HCT116 (cell line): ENCODE data around the gene ANKIB1. TPM values are rescaled to one million over a fixed set of nuclear protein-coding genes. Genes with fewer than 3 reads are reported as not detected.

Source experiments
- ATAC-seq: fragments of 200-7000 bp; cut with Tn5 transposase; 2 replicates; pipeline ENCODE4 v1.9.1; 2020; ENCODE audit warnings: mild to moderate bottlenecking, moderate library complexity
- BruUV-seq: library from RNA; stranded (reverse); fragments of 400-500 nt; replicated peaks from 2 replicates; lab custom pipeline; 2021; lab: Mats Ljungman, UMichigan
- CTCF ChIA-PET: fragments of 300-600 bp; sonication (Branson Sonifier 250); formaldehyde crosslinking; loops from one replicate; lab custom pipeline; 2021; ENCODE audit warnings: antibody characterized with exemption; lab: Charles Lee
- POLR2A ChIA-PET: fragments of 300-600, 350-600 bp; sonication (Branson Sonifier 250); formaldehyde crosslinking; loops from one replicate; lab custom pipeline; 2021; ENCODE audit warnings: antibody characterized with exemption; lab: Charles Lee
- RAD21 ChIA-PET, 2 experiments: fragments of 300-600 bp; sonication (Branson Sonifier 250); formaldehyde crosslinking; loops; one replicate each; lab custom pipeline; 2023; ENCODE audit warnings: low total read pairs in 2 of 2; ENCODE audit not compliant: uncharacterized antibody in 2 of 2, unreplicated experiment in 2 of 2, low non-redundant PET in 1 of 2; lab: Charles Lee
- DNase-seq: peaks from one replicate; pipeline ENCODE4 v3.0.0-alpha.2; 2010; ENCODE audit warnings: low read depth, low spot score
- H2AFZ ChIP-seq: fragments of 200-600 bp; shearing (Covaris generic), sonication (generic); 2 replicates; pipeline ENCODE4 v1.6.1; 2017; ENCODE audit warnings: low read depth, mixed run types, mixed read lengths, antibody characterized with exemption, low read length; ENCODE audit not compliant: poor library complexity, severe bottlenecking
- H3K27ac ChIP-seq: 2 replicates; pipeline ENCODE4 v1.5.1; 2012; ENCODE audit warnings: low read depth, low read length
- H3K27me3 ChIP-seq: fragments of 200-600 bp; sonication (generic); 2 replicates; pipeline ENCODE4 v1.6.1; 2016; ENCODE audit warnings: mixed run types, low read length, mixed read lengths; ENCODE audit not compliant: insufficient read depth
- H3K36me3 ChIP-seq, 2 experiments: fragments of 200-500 bp in 1 of 2; fragments of 200-600 bp in 1 of 2; sonication (Bioruptor generic) in 1 of 2; sonication (generic) in 1 of 2; 2 replicates each; pipeline versions ENCODE4 v1.5.1 to v1.6.1; 2014 to 2016; ENCODE audit warnings: low read length in 2 of 2, inconsistent platforms in 1 of 2, mixed read lengths in 1 of 2, mixed run types in 1 of 2; ENCODE audit not compliant: insufficient read depth in 2 of 2, control insufficient read depth in 1 of 2
- H3K4me1 ChIP-seq, 2 experiments: fragments of 200-600 bp in 1 of 2; sonication (generic) in 1 of 2; 2 replicates each; pipeline versions ENCODE4 v1.5.1 to v1.6.1; 2012 to 2017; ENCODE audit warnings: low read length in 2 of 2, inconsistent platforms in 1 of 2, mild to moderate bottlenecking in 1 of 2, mixed read lengths in 1 of 2, mixed run types in 1 of 2, moderate library complexity in 1 of 2; ENCODE audit not compliant: insufficient read depth in 2 of 2, control insufficient read depth in 1 of 2
- H3K4me2 ChIP-seq: fragments of 200-600 bp; sonication (generic); 2 replicates; pipeline ENCODE4 v1.6.1; 2017; ENCODE audit warnings: mixed run types, low read length, mixed read lengths
- H3K4me3 ChIP-seq, 2 experiments: fragments of 200-600 bp in 1 of 2; sonication (generic) in 1 of 2; replicated peaks in 1 of 2; 2 replicates each; pipeline ENCODE4 v1.5.1; 2011 to 2016; ENCODE audit warnings: low read length in 2 of 2, control low read depth in 1 of 2, low read depth in 1 of 2, mild to moderate bottlenecking in 1 of 2, mixed read lengths in 1 of 2, mixed run types in 1 of 2
- H3K79me2 ChIP-seq: fragments of 200-600 bp; sonication (generic); 2 replicates; pipeline ENCODE4 v1.6.1; 2017; ENCODE audit warnings: mild to moderate bottlenecking, mixed run types, low read length, moderate library complexity, mixed read lengths; ENCODE audit not compliant: insufficient read depth
- H3K9ac ChIP-seq: fragments of 200-600 bp; sonication (generic); 2 replicates; pipeline ENCODE4 v1.6.1; 2016; ENCODE audit warnings: low read length, mixed read lengths
- H3K9me2 ChIP-seq: fragments of 200-600 bp; sonication (generic), shearing (Covaris generic); 2 replicates; pipeline ENCODE4 v1.6.1; 2017; ENCODE audit warnings: mixed run types, mild to moderate bottlenecking, moderate library complexity; ENCODE audit not compliant: insufficient read depth
- H3K9me3 ChIP-seq, 2 experiments: fragments of 200-500 bp in 1 of 2; fragments of 200-600 bp in 1 of 2; sonication (Bioruptor generic) in 1 of 2; sonication (generic) in 1 of 2; 2 replicates each; pipeline ENCODE4 v1.6.1; 2014 to 2017; ENCODE audit warnings: low read length in 2 of 2, mixed read lengths in 2 of 2, inconsistent platforms in 1 of 2, low read depth in 1 of 2, mild to moderate bottlenecking in 1 of 2, mixed run types in 1 of 2, moderate library complexity in 1 of 2; ENCODE audit not compliant: control insufficient read depth in 1 of 2, insufficient read depth in 1 of 2
- H4K20me1 ChIP-seq: fragments of 200-600 bp; sonication (generic), shearing (Covaris generic); 2 replicates; pipeline ENCODE4 v1.6.1; 2017; ENCODE audit warnings: mixed run types, mild to moderate bottlenecking, moderate library complexity; ENCODE audit not compliant: insufficient read depth
- EGR1 ChIP-seq: IDR thresholded peaks from 2 replicates; pipeline ENCODE4 v1.6.1; 2012; ENCODE audit warnings: low read depth
- EZH2phosphoT487 ChIP-seq: fragments of 200-600 bp; IDR thresholded peaks from 2 replicates; pipeline ENCODE4 v1.6.1; 2018; ENCODE audit warnings: antibody characterized with exemption, borderline replicate concordance
- RAD21 ChIP-seq: IDR thresholded peaks from 2 replicates; pipeline ENCODE4 v1.6.1; 2012; ENCODE audit warnings: low read depth, mild to moderate bottlenecking
- YY1 ChIP-seq: IDR thresholded peaks from 2 replicates; pipeline ENCODE4 v1.6.1; 2011; ENCODE audit warnings: low read length, low read depth, moderate library complexity, mild to moderate bottlenecking; ENCODE audit not compliant: insufficient replicate concordance; ENCODE audit errors: extremely low read depth
- intact Hi-C: fragments of 100-400 bp; cut with micrococcal nuclease; formaldehyde crosslinking; loops from 2 replicates; pipeline ENCODE4 v1.10.0; 2022
- total RNA-seq: library from RNA; stranded (reverse); gene quantifications from one replicate; pipeline ENCODE4 v1.2.1, GENCODE V29; 2021; ENCODE audit not compliant: unreplicated experiment
- TF ChIP-seq, protein P1 (sequence below): IDR thresholded peaks from 2 replicates; pipeline ENCODE4 v1.6.1; 2012
- TF ChIP-seq, protein P2 (sequence below): IDR thresholded peaks from 2 replicates; pipeline ENCODE4 v1.6.1; 2011; ENCODE audit warnings: mild to moderate bottlenecking, low read length, moderate library complexity; ENCODE audit not compliant: insufficient replicate concordance; ENCODE audit errors: extremely low read depth

Gene ANKIB1
- total RNA-seq, 1 experiment from 2014 or later, result 41.2 TPM

DNA sequence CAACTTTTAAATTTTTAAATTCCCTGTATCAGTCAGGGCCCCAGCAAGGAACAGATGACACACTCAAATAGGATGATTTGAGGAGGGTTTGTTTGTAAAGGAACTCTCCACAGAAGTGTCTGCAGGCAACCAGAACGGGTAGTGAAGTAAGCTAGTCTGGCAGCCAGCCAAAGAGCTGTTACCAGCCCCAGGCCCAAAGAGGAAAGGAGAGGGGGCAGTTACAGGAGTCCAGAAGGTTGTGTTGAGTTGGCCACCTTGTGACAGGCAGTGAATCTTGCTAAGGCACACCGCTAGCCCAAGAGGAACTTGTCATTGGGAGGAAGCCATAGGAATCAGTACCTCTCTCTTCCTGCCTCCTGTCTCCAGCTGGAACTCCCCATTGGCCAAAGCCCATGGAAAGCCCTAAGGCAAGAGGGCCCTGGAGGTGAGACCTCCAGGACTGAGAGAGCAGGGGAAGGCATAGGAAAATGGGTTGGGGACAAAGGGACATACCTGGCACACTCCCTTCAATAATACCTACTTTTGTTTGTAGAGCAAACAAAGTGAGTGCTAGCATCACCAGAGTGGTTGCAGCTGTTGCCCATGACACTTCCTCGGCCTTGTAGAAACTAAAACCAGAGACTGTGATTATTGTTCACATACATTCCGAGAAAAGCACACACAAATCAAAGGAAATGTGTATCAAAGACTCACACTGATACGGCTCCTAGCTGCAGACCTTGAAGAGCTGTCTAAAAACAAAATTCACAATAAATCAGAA, 176.1 kb downstream of the ANKIB1 start:
- ChIA-PET RAD21 (no interaction called here), CTCF (interaction anchor here (1.0 kb wide), 1 partner anchor 26 kb away, joined by 3 read pairs; the partner anchor contains the start of gene GATAD1), POLR2A (no interaction called here)
- Histone ChIP-seq H3K9me2 (no peaks in the 10 kb centered on the region), H3K9me3 (no peaks in the 10 kb centered on the region), H3K27ac (no peak overlapping the region), H3K27me3 (no peaks in the 10 kb centered on the region), H4K20me1 (no peaks in the 10 kb centered on the region), H3K4me3 (no peak overlapping the region), H3K9ac (no peak overlapping the region), H3K4me2 (no peak overlapping the region), H3K36me3 (no peaks in the 10 kb centered on the region), H3K79me2 (no peaks in the 10 kb centered on the region), H3K4me1 (peaks cover 0 to 12% of the 10 kb centered on the region in 2 experiments; a peak in 2 of 4 replicates), H2AFZ (no peak overlapping the region)
- no TSS peak for BruUV-seq
- intact Hi-C loops, result loop anchor here (10.0 kb wide), 1 partner anchor 177 kb away; the partner anchor contains the start of genes ANKIB1 and KRIT1
- DNase-seq, result no peak
- TF ChIP-seq EGR1 (no peak), EZH2phosphoT487 (no peak), RAD21 (no peak), YY1 (no peak)
- TF ChIP-seq, protein P1, sequence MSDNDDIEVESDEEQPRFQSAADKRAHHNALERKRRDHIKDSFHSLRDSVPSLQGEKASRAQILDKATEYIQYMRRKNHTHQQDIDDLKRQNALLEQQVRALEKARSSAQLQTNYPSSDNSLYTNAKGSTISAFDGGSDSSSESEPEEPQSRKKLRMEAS, result no peak
- TF ChIP-seq, protein P2, sequence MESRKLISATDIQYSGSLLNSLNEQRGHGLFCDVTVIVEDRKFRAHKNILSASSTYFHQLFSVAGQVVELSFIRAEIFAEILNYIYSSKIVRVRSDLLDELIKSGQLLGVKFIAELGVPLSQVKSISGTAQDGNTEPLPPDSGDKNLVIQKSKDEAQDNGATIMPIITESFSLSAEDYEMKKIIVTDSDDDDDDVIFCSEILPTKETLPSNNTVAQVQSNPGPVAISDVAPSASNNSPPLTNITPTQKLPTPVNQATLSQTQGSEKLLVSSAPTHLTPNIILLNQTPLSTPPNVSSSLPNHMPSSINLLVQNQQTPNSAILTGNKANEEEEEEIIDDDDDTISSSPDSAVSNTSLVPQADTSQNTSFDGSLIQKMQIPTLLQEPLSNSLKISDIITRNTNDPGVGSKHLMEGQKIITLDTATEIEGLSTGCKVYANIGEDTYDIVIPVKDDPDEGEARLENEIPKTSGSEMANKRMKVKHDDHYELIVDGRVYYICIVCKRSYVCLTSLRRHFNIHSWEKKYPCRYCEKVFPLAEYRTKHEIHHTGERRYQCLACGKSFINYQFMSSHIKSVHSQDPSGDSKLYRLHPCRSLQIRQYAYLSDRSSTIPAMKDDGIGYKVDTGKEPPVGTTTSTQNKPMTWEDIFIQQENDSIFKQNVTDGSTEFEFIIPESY, result no peak
- no peak for ATAC-seq
